Heart left ventricle (tissue), 16 donors: ENCODE results near the gene NID2. TPM values are rescaled to one million over a fixed set of nuclear protein-coding genes. Genes with fewer than 3 reads are reported as not detected.

Experiments used
- ATAC-seq, 4 donors: fragments of 200-7000 bp; cut with Tn5 transposase; one replicate each; pipeline ENCODE4 v1.9.1; 2020 to 2022; ENCODE audit warnings: moderate library complexity in 4 of 4, mild to moderate bottlenecking in 3 of 4, moderate number of reproducible peaks in 1 of 4
- DNase-seq, 5 donors: peaks; one replicate each; pipeline ENCODE4 v3.0.0-alpha.2; 2020
- H3K27ac ChIP-seq, 12 donors: fragments of 200-600 bp; sonication (generic) in 4 of 12; one replicate each; pipeline versions ENCODE4 v1.5.0 to v1.8.0; 2016 to 2022; ENCODE audit warnings: mild to moderate bottlenecking in 2 of 12
- H3K27me3 ChIP-seq, 9 donors: fragments of 200-600 bp; sonication (generic) in 2 of 9; one replicate each; pipeline versions ENCODE4 v1.5.1 to v1.8.0; 2016 to 2022; ENCODE audit warnings: mild to moderate bottlenecking in 3 of 9
- H3K36me3 ChIP-seq, 9 donors: fragments of 200-600 bp; sonication (generic) in 2 of 9; one replicate each; pipeline versions ENCODE4 v1.5.0 to v1.8.0; 2018 to 2022; ENCODE audit warnings: mild to moderate bottlenecking in 2 of 9
- H3K4me1 ChIP-seq, 12 donors: fragments of 200-600 bp; sonication (generic) in 4 of 12; one replicate each; pipeline versions ENCODE4 v1.5.0 to v1.8.0; 2016 to 2022; ENCODE audit warnings: mild to moderate bottlenecking in 3 of 12
- H3K4me3 ChIP-seq, 12 donors: fragments of 200-600 bp; sonication (generic) in 4 of 12; one replicate each; pipeline versions ENCODE4 v1.5.0 to v1.8.0; 2017 to 2022; ENCODE audit warnings: mild to moderate bottlenecking in 9 of 12, moderate library complexity in 4 of 12
- H3K9me3 ChIP-seq, 12 donors: fragments of 200-600 bp; sonication (generic) in 4 of 12; one replicate each; pipeline versions ENCODE4 v1.5.0 to v1.8.0; 2016 to 2022; ENCODE audit warnings: mild to moderate bottlenecking in 1 of 12
- CTCF ChIP-seq, 12 donors: fragments of 200-600 bp; sonication (generic) in 4 of 12; IDR thresholded peaks; one replicate each; pipeline versions ENCODE4 v1.5.0 to v1.8.0; 2018 to 2022; ENCODE audit warnings: antibody characterized with exemption in 12 of 12, mild to moderate bottlenecking in 5 of 12
- POLR2A ChIP-seq, 2 donors: fragments of 450-650 bp; IDR thresholded peaks; one replicate each; pipeline ENCODE4 v1.6.1; 2017; ENCODE audit warnings: antibody characterized with exemption in 2 of 2, mild to moderate bottlenecking in 2 of 2, moderate library complexity in 2 of 2
- WGBS, 4 donors: extraction: QIAGEN DNeasy Blood & Tissue Kit in 2 of 4; methylation state at CpG; one replicate each; pipeline versions ENCODE4 v1.1.5 to v1.1.7; 2013 to 2018; 5-methylcytosine and 5-hydroxymethylcytosine counted together
- intact Hi-C, 10 donors: fragments of 100-400 bp; cut with DNase I; formaldehyde crosslinking; loops; one replicate each; pipeline versions ENCODE4 v1.11.1 to v1.14.2; 2022
- polyA plus RNA-seq, 2 donors: library from polyadenylated mRNA; stranded (reverse); fragments of 200-250 nt; gene quantifications; one replicate each; pipeline ENCODE4 v1.2.3, GENCODE V29; 2013
- total RNA-seq, 9 donors: library from RNA; depleted of rRNA in 2 of 9; stranded (reverse); fragments of >200 nt in 2 of 9; fragmentation: NEBNext Ultra II Directional in 3 of 9; extraction: Animal tissue kit (Norgen Biotek cat#: 25700) in 3 of 9; gene quantifications; one replicate each; pipeline versions ENCODE4 v1.1.0 to v1.2.4, GENCODE V29; 2016 to 2023
- donor health status: ischemic (EF 13 %, LVEDD 7.1; RV severe dilation, severe dysfunction).
- donor health status: healthy with polysubstance abuse.
- donor health status: DM: no; HTN: yes; CAD: no.
- donor health status: DM: no; HTN: no; CAD: no.
- donor health status: ischemic (EF 25% LVEDD 6.9; RV normal size, moderate dysfunction).
- donor health status: ischemic (EF 25% LVEDD 5.7; RV mildly dilated, moderate dysfunction).
- donor health status: healthy.
- donor health status: DM: yes; HTN: yes; CAD: no.
- donor health status: ischemic (EF 35%, LVEDD 5.7; RV mildly dilated, moderate dysfunction).
- donor health status: nonischemic (EF 11% LVEDD 7.7; RV severe dilation, severe dysfunction).
- donor health status: DM: yes; HTN: yes; CAD: no.
- donor health status: PGD.
- donor health status: ischemic (EF 29% LVEDD 5.4; RV normal size, mild dysfunction).
- donor health status: nonischemic (EF 23%, LVEDD 6.1; RV moderate dilation, normal function).

The NID2 gene
- total and polyA plus RNA-seq, 11 donors = 17.3 to 77.4 (median 40.6) TPM

- Histone ChIP-seq H3K4me1 (no peaks in the 10 kb centered on the region), H3K36me3 (no peaks in the 10 kb centered on the region), H3K27ac (no peak overlapping the region), H3K4me3 (no peak overlapping the region), H3K27me3 (no peaks in the 10 kb centered on the region), H3K9me3 (no peaks in the 10 kb centered on the region)
- intact Hi-C loops = no loop called here
- TF ChIP-seq CTCF (IDR thresholded peaks at IDR 0.05) (no peak), POLR2A (IDR thresholded peaks at IDR 0.05) (no peak)
- no peak for ATAC-seq
- DNase-seq = no peak
Measured at GRCh38 chr14:52112336-52113018, 43.6 kb upstream of the NID2 start.

GRCh38 chr14:52111583-52111982 is 42.7 kb upstream of the NID2 start:
- Histone ChIP-seq H3K27ac (no peak overlapping the region), H3K4me3 (no peak overlapping the region), H3K9me3 (no peaks in the 10 kb centered on the region), H3K4me1 (peaks cover 0 to 5% (median 0%) of the 10 kb centered on the region in 12 donors), H3K36me3 (no peaks in the 10 kb centered on the region), H3K27me3 (no peaks in the 10 kb centered on the region)
- DNase-seq (no peak), ATAC-seq (no peak)
- no peak for TF ChIP-seq CTCF (IDR thresholded peaks at IDR 0.05)
- no peak for TF ChIP-seq POLR2A (IDR thresholded peaks at IDR 0.05)
- intact Hi-C loops = no loop called here
- WGBS, 4 donors = 93 to 98% (median 96%) methylated on average over 4 of the region's 4 CpGs

GRCh38 chr14:52110441-52111086 is 41.7 kb upstream of the NID2 start:
- Histone ChIP-seq H3K9me3 (no peaks in the 10 kb centered on the region), H3K27me3 (no peaks in the 10 kb centered on the region), H3K4me3 (no peak overlapping the region), H3K4me1 (peaks cover 0 to 7% (median 0%) of the 10 kb centered on the region in 12 donors), H3K27ac (no peak overlapping the region), H3K36me3 (no peaks in the 10 kb centered on the region)
- ATAC-seq = no peak
- WGBS, 4 donors = 73 to 96% (median 83%) methylated on average over 5 of the region's 5 CpGs
- intact Hi-C loops = no loop called here
- DNase-seq = no peak
- no peak for TF ChIP-seq POLR2A (IDR thresholded peaks at IDR 0.05)
- no peak for TF ChIP-seq CTCF (IDR thresholded peaks at IDR 0.05)

- ATAC-seq = no peak
- Histone ChIP-seq H3K36me3 (no peaks in the 10 kb centered on the region), H3K4me3 (no peak overlapping the region), H3K4me1 (peaks cover 0 to 7% (median 0%) of the 10 kb centered on the region in 12 donors), H3K27ac (no peak overlapping the region), H3K27me3 (no peaks in the 10 kb centered on the region), H3K9me3 (no peaks in the 10 kb centered on the region)
- WGBS, 4 donors = 94 to 100% (median 98%) methylated on average over 1 of the region's 1 CpG
- intact Hi-C loops = no loop called here
- TF ChIP-seq CTCF (IDR thresholded peaks at IDR 0.05) = no peak
- TF ChIP-seq POLR2A (IDR thresholded peaks at IDR 0.05) = no peak
- DNase-seq = no peak
Measured at GRCh38 chr14:52108823-52109222, 40.0 kb upstream of the NID2 start.
